ENCODE measurements around the gene NLRP11. TPM values are rescaled to one million over a fixed set of nuclear protein-coding genes. Genes with fewer than 3 reads are reported as not detected.

The NLRP11 gene
- total and polyA plus RNA-seq, 11 donors: not detected

DNA sequence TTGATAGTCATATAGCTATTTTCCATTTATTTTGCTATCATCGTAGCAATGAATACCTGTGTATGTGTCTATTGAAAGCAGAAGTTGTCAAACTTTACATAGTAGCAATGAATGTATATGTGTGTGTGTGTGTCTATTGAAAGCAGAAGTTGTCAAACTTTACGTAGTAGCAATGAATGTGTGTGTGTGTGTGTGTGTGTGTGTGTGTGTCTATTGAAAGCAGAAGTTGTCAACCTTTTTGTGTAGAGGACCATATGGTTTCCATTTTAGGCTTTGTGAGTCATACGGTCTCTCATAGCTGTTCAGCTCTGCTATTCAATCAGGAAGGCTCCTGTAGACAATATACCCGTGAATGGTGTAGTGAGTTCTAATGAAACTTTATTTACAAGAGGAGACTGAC lies 25.4 kb upstream of the NLRP11 start:
- intact Hi-C loops (cut with DNase I): no loop called here
- no peak overlapping the region for H3K27ac ChIP-seq
- WGBS, 4 donors: 59 to 70% (median 67%) methylated on average over 4 of the region's 4 CpGs
- no peaks in the 10 kb centered on the region for H3K27me3 ChIP-seq
- no peaks in the 10 kb centered on the region for H3K36me3 ChIP-seq
- H3K4me3 ChIP-seq: no peak overlapping the region
- H3K4me1 ChIP-seq: no peaks in the 10 kb centered on the region
- TF ChIP-seq, protein P1, sequence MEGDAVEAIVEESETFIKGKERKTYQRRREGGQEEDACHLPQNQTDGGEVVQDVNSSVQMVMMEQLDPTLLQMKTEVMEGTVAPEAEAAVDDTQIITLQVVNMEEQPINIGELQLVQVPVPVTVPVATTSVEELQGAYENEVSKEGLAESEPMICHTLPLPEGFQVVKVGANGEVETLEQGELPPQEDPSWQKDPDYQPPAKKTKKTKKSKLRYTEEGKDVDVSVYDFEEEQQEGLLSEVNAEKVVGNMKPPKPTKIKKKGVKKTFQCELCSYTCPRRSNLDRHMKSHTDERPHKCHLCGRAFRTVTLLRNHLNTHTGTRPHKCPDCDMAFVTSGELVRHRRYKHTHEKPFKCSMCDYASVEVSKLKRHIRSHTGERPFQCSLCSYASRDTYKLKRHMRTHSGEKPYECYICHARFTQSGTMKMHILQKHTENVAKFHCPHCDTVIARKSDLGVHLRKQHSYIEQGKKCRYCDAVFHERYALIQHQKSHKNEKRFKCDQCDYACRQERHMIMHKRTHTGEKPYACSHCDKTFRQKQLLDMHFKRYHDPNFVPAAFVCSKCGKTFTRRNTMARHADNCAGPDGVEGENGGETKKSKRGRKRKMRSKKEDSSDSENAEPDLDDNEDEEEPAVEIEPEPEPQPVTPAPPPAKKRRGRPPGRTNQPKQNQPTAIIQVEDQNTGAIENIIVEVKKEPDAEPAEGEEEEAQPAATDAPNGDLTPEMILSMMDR (IDR thresholded peaks at IDR 0.05): no peak
- no peak for TF ChIP-seq POLR2A (IDR thresholded peaks at IDR 0.05)
- peaks cover 0 to 17% (median 0%) of the 10 kb centered on the region in 12 donors for H3K9me3 ChIP-seq
- ATAC-seq: no peak
- no peak for DNase-seq

DNA sequence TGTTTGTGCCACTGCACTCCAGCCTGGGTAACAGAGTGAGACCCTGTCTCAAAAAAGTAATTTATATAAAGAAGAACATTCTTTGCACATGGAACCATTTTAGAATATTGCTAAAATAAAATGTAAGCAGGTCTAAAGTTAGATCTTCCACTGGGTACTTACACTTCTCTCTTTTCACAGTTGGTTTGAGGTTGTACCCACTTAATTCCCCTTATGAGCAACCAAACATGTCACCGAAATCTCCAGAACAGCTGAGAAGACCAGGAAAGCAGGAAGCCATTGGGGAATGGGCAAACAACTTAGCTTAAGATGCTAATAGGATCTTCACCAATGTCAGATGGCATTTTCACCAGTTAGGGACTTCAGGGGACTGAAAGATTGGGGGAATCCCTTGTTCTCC lies 23.4 kb upstream of the NLRP11 start:
- ATAC-seq: no peak

DNA sequence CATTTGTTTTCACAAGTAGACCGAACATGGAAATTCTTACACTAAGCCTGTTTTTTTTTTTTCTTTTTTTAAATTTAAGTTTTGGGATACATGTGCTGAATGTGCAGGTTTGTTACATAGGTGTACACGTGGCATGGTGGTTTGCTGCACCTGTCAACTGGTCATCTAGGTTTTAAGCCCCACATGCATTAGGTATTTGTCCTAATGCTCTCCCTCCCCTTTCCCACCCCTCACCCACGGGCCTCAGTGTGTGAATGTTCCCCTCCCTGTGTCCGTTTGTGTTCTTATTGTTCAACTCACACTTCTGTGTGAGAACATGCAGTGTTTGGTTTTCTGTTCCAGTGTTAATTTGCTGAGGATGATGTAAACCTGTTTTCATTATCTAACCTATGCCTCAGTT lies 7.1 kb upstream of the NLRP11 start:
- intact Hi-C loops (cut with DNase I): no loop called here
- Histone ChIP-seq H3K4me3 (no peak overlapping the region), H3K27me3 (peaks cover 0 to 5% (median 0%) of the 10 kb centered on the region in 9 donors), H3K9me3 (peaks cover 0 to 12% (median 0%) of the 10 kb centered on the region in 12 donors), H3K36me3 (no peaks in the 10 kb centered on the region), H3K4me1 (no peaks in the 10 kb centered on the region), H3K27ac (no peak overlapping the region)
- WGBS, 4 donors: 40 to 47% (median 43%) methylated on average over 4 of the region's 4 CpGs
- DNase-seq (no peak), ATAC-seq (no peak)
- no peak for TF ChIP-seq POLR2A (IDR thresholded peaks at IDR 0.05)
- TF ChIP-seq, protein P1 (IDR thresholded peaks at IDR 0.05): no peak

More for the DNA sequence above, 23.4 kb upstream of the NLRP11 start:
- Histone ChIP-seq H3K27me3 (no peaks in the 10 kb centered on the region), H3K36me3 (no peaks in the 10 kb centered on the region), H3K27ac (no peak overlapping the region), H3K4me3 (no peak overlapping the region), H3K4me1 (no peaks in the 10 kb centered on the region), H3K9me3 (peaks cover 0 to 17% (median 0%) of the 10 kb centered on the region in 12 donors)
- no peak for TF ChIP-seq POLR2A (IDR thresholded peaks at IDR 0.05)
- TF ChIP-seq, protein P1 (IDR thresholded peaks at IDR 0.05): no peak
- DNase-seq: no peak
- intact Hi-C loops (cut with DNase I): no loop called here
- WGBS, 4 donors: 68 to 89% (median 78%) methylated on average over 1 of the region's 1 CpG

DNA sequence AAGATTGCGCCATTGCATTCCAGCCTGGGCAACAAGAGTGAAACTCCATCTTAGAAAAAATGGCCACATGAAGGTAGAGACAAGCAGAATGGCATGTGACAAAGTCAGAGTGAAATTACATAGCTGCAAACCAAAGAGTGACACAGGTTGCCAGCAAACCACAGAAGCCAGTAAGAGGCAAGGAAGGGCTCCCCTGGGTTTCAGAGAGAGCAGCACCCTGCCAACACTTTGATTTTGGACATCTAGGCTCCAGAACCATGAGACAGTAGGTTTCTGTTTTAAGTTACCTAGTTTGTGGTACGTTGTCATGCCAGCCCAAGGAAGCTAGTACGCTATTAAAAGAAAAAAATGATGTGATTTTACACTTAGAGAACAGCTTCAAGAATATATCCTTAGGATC lies 6.5 kb upstream of the NLRP11 start:
- H3K4me1 ChIP-seq: no peaks in the 10 kb centered on the region
- H3K9me3 ChIP-seq: peaks cover 0 to 9% (median 0%) of the 10 kb centered on the region in 12 donors
- H3K4me3 ChIP-seq: no peak overlapping the region
- DNase-seq: no peak
- TF ChIP-seq, protein P1 (IDR thresholded peaks at IDR 0.05): no peak
- no peak for TF ChIP-seq POLR2A (IDR thresholded peaks at IDR 0.05)
- ATAC-seq: no peak
- intact Hi-C loops (cut with DNase I): no loop called here
- no peaks in the 10 kb centered on the region for H3K36me3 ChIP-seq
- no peak overlapping the region for H3K27ac ChIP-seq
- H3K27me3 ChIP-seq: peaks cover 0 to 5% (median 0%) of the 10 kb centered on the region in 9 donors
- WGBS, 4 donors: 68 to 85% (median 79%) methylated on average over 3 of the region's 3 CpGs
